IPS-18a (cell line): Measurements from ENCODE around the gene EPB41L4A.

Experiments used
- H3K27ac ChIP-seq: one replicate; pipeline ENCODE4 v1.5.1; 2013; ENCODE audit warnings: low read length
- H3K27me3 ChIP-seq: one replicate; pipeline ENCODE4 v1.6.1; 2013; ENCODE audit warnings: mild to moderate bottlenecking, low read length; ENCODE audit not compliant: control insufficient read depth, insufficient read depth
- H3K36me3 ChIP-seq: one replicate; pipeline ENCODE4 v1.6.1; 2013; ENCODE audit warnings: low read depth, low read length; ENCODE audit not compliant: control insufficient read depth
- H3K4me1 ChIP-seq: one replicate; pipeline ENCODE4 v1.6.1; 2013; ENCODE audit warnings: low read depth, low read length; ENCODE audit not compliant: control insufficient read depth
- H3K4me3 ChIP-seq: one replicate; pipeline ENCODE4 v1.5.1; 2013; ENCODE audit warnings: low read length
- H3K9ac ChIP-seq: one replicate; pipeline ENCODE4 v1.6.1; 2013; ENCODE audit warnings: mild to moderate bottlenecking, low read length, moderate library complexity
- H3K9me3 ChIP-seq: one replicate; pipeline ENCODE4 v1.6.1; 2013; ENCODE audit warnings: low read depth, low read length; ENCODE audit not compliant: control insufficient read depth

The EPB41L4A gene

GRCh38 chr5:112331892-112332291 is 87.2 kb downstream of the EPB41L4A start:
- H3K27me3 ChIP-seq: no peaks in the 10 kb centered on the region
- no peaks in the 10 kb centered on the region for H3K9me3 ChIP-seq
- H3K27ac ChIP-seq: no peak overlapping the region
- no peaks in the 10 kb centered on the region for H3K36me3 ChIP-seq
- peaks cover 25% of the 10 kb centered on the region for H3K4me1 ChIP-seq
- H3K4me3 ChIP-seq: no peak overlapping the region
- no peak overlapping the region for H3K9ac ChIP-seq

- Histone ChIP-seq H3K27ac (no peak overlapping the region), H3K9ac (no peak overlapping the region), H3K36me3 (no peaks in the 10 kb centered on the region), H3K27me3 (no peaks in the 10 kb centered on the region), H3K9me3 (no peaks in the 10 kb centered on the region), H3K4me3 (no peak overlapping the region), H3K4me1 (peaks cover 25% of the 10 kb centered on the region)
Observed at GRCh38 chr5:112329419-112330090, 89.5 kb downstream of the EPB41L4A start.

GRCh38 chr5:112323166-112323565 is 95.9 kb downstream of the EPB41L4A start:
- Histone ChIP-seq H3K9me3 (no peaks in the 10 kb centered on the region), H3K36me3 (no peaks in the 10 kb centered on the region), H3K4me3 (no peak overlapping the region), H3K9ac (no peak overlapping the region), H3K27ac (no peak overlapping the region), H3K27me3 (no peaks in the 10 kb centered on the region), H3K4me1 (no peaks in the 10 kb centered on the region)

GRCh38 chr5:112320408-112320807 is 98.7 kb downstream of the EPB41L4A start:
- H3K36me3 ChIP-seq: no peaks in the 10 kb centered on the region
- H3K9ac ChIP-seq: no peak overlapping the region
- no peaks in the 10 kb centered on the region for H3K9me3 ChIP-seq
- H3K4me1 ChIP-seq: no peaks in the 10 kb centered on the region
- no peak overlapping the region for H3K4me3 ChIP-seq
- H3K27me3 ChIP-seq: no peaks in the 10 kb centered on the region
- no peak overlapping the region for H3K27ac ChIP-seq

- Histone ChIP-seq H3K27ac (no peak overlapping the region), H3K4me1 (no peaks in the 10 kb centered on the region), H3K9me3 (no peaks in the 10 kb centered on the region), H3K4me3 (no peak overlapping the region), H3K9ac (no peak overlapping the region), H3K27me3 (no peaks in the 10 kb centered on the region), H3K36me3 (no peaks in the 10 kb centered on the region)
Observed at GRCh38 chr5:112318346-112318745, 100.7 kb downstream of the EPB41L4A start.

- Histone ChIP-seq H3K27me3 (no peaks in the 10 kb centered on the region), H3K4me1 (no peaks in the 10 kb centered on the region), H3K36me3 (no peaks in the 10 kb centered on the region)
Observed at GRCh38 chr5:112317866-112318265, 101.2 kb downstream of the EPB41L4A start.

GRCh38 chr5:112316731-112317130 is 102.3 kb downstream of the EPB41L4A start:
- H3K9me3 ChIP-seq: no peaks in the 10 kb centered on the region
- no peak overlapping the region for H3K9ac ChIP-seq
- no peak overlapping the region for H3K4me3 ChIP-seq
- H3K27ac ChIP-seq: no peak overlapping the region
- H3K36me3 ChIP-seq: no peaks in the 10 kb centered on the region
- H3K27me3 ChIP-seq: no peaks in the 10 kb centered on the region
- H3K4me1 ChIP-seq: no peaks in the 10 kb centered on the region

More at GRCh38 chr5:112317866-112318265, 101.2 kb downstream of the EPB41L4A start:
- no peak overlapping the region for H3K9ac ChIP-seq
- H3K27ac ChIP-seq: no peak overlapping the region
- no peak overlapping the region for H3K4me3 ChIP-seq
- H3K9me3 ChIP-seq: no peaks in the 10 kb centered on the region

GRCh38 chr5:112316006-112316405 is 103.1 kb downstream of the EPB41L4A start:
- H3K36me3 ChIP-seq: no peaks in the 10 kb centered on the region
- no peaks in the 10 kb centered on the region for H3K9me3 ChIP-seq
- H3K4me3 ChIP-seq: no peak overlapping the region
- no peak overlapping the region for H3K27ac ChIP-seq
- H3K4me1 ChIP-seq: no peaks in the 10 kb centered on the region
- no peak overlapping the region for H3K9ac ChIP-seq
- H3K27me3 ChIP-seq: no peaks in the 10 kb centered on the region

GRCh38 chr5:112312295-112313275 is 106.5 kb downstream of the EPB41L4A start:
- Histone ChIP-seq H3K9me3 (no peaks in the 10 kb centered on the region), H3K4me3 (no peak overlapping the region), H3K36me3 (no peaks in the 10 kb centered on the region), H3K9ac (no peak overlapping the region), H3K4me1 (no peaks in the 10 kb centered on the region), H3K27ac (no peak overlapping the region), H3K27me3 (no peaks in the 10 kb centered on the region)

- Histone ChIP-seq H3K4me1 (no peaks in the 10 kb centered on the region), H3K9ac (no peak overlapping the region), H3K27me3 (no peaks in the 10 kb centered on the region), H3K36me3 (no peaks in the 10 kb centered on the region), H3K27ac (no peak overlapping the region), H3K4me3 (no peak overlapping the region), H3K9me3 (no peaks in the 10 kb centered on the region)
Observed at GRCh38 chr5:112310746-112311145, 108.3 kb downstream of the EPB41L4A start.

- Histone ChIP-seq H3K4me3 (no peak overlapping the region), H3K9ac (no peak overlapping the region), H3K9me3 (no peaks in the 10 kb centered on the region), H3K27ac (no peak overlapping the region), H3K27me3 (no peaks in the 10 kb centered on the region), H3K36me3 (no peaks in the 10 kb centered on the region), H3K4me1 (no peaks in the 10 kb centered on the region)
Observed at GRCh38 chr5:112308608-112309007, 110.5 kb downstream of the EPB41L4A start.
